Nephron (organoid): ENCODE data around the gene CHCHD4.
"Not testable (repeated sequence)": the region's sequence is repeated elsewhere in the genome, so short reads cannot be mapped to it uniquely, and the experiment has no call there.

Source experiments
- H3K27ac Mint-ChIP-seq, 3 experiments: 2 replicates each; pipeline ENCODE4 v1.8.0; 2020; ENCODE audit warnings: mixed read lengths in 3 of 3, mild to moderate bottlenecking in 2 of 3, moderate library complexity in 1 of 3
- H3K27me3 Mint-ChIP-seq: 2 replicates; pipeline ENCODE4 v1.8.0; 2021; ENCODE audit warnings: low read depth, mild to moderate bottlenecking, moderate library complexity, mixed read lengths
- H3K36me3 Mint-ChIP-seq: 2 replicates; pipeline ENCODE4 v1.8.0; 2020; ENCODE audit warnings: low read depth, mixed read lengths
- H3K4me1 Mint-ChIP-seq: 2 replicates; pipeline ENCODE4 v1.8.0; 2020; ENCODE audit warnings: mixed read lengths
- H3K4me3 Mint-ChIP-seq, 3 experiments: 2 replicates each; pipeline ENCODE4 v1.8.0; 2020; ENCODE audit warnings: mild to moderate bottlenecking in 3 of 3, mixed read lengths in 3 of 3, moderate library complexity in 2 of 3
- H3K9me3 Mint-ChIP-seq: 2 replicates; pipeline ENCODE4 v1.8.0; 2020; ENCODE audit warnings: mixed read lengths
- CTCF ChIP-seq, 3 experiments: fragments of 200-600 bp; sonication (generic); IDR thresholded peaks; one replicate each; pipeline ENCODE4 v1.5.0; 2021; ENCODE audit warnings: antibody characterized with exemption in 3 of 3; ENCODE audit not compliant: unreplicated experiment in 3 of 3

CHCHD4 gene

DNA sequence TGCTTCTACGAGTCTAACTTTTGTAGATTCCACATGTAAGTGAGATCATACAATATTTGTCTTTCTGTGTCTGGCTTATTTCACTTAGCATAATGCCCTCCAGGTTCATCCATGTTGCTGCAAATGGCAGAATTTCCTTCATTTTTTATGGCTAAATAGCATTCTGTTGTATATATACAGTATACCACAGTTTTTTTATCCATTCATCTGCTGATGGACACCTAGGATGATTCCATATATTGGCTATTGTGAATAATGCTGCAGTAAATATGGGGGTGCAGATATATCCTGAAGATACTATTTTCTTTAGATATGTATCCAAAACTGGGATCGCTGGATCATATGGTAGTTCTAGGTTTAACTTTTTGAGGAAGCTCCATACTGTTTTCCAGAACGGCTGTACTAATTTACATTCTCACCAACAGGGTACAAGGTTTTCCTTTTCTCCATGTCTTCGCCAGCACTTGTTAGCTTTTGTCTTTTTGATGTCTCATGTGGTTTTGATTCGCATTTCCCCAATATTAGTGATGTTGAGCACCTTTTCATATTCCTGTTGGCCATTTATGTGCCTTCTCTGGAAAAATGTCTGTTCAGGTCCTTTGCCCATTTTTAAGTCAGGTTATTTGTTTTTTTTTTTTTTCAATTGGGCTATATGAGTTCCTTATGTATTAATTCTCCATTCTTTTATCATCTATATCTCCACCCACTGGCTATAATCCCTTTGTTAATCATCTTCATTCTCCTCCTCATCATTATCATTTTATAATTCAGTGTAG, 26.9 kb downstream of the CHCHD4 start:
- H3K9me3 Mint-ChIP-seq, result peaks cover 11% of the 10 kb centered on the region
- H3K27ac Mint-ChIP-seq, result no peak overlapping the region
- H3K27me3 Mint-ChIP-seq, result peaks cover 26% of the 10 kb centered on the region
- no peaks in the 10 kb centered on the region for H3K36me3 Mint-ChIP-seq
- TF ChIP-seq CTCF (IDR thresholded peaks at IDR 0.05; ENCODE audit: unreplicated experiment in 3 of 3), result no peak
- H3K4me3 Mint-ChIP-seq, result no peak overlapping the region
- no peaks in the 10 kb centered on the region for H3K4me1 Mint-ChIP-seq

DNA sequence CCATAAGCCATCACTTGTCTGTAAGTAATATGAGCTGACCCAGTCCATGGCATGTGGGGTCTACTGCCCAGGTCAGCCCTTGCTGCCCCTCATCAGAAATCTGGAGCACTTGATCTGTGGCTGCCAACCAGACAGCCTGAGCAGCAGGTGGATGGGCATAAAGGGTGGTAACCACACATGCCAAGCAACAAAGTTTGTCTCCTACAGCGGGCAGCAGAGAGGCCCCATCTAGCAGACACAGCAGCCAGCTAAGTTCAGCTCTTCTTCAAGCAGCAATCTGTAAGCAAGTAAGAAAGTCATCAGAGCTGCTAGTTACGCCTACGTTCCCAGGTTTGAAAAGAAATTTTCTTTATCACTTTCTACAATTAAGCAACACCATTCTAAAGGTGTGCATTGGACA, 27.9 kb downstream of the CHCHD4 start:
- Mint-ChIP-seq H3K36me3 (no peaks in the 10 kb centered on the region), H3K4me1 (no peaks in the 10 kb centered on the region), H3K27ac (no peak overlapping the region), H3K4me3 (no peak overlapping the region), H3K9me3 (peaks cover 11% of the 10 kb centered on the region), H3K27me3 (peaks cover 25% of the 10 kb centered on the region)
- no peak for TF ChIP-seq CTCF (IDR thresholded peaks at IDR 0.05; ENCODE audit: unreplicated experiment in 3 of 3)

DNA sequence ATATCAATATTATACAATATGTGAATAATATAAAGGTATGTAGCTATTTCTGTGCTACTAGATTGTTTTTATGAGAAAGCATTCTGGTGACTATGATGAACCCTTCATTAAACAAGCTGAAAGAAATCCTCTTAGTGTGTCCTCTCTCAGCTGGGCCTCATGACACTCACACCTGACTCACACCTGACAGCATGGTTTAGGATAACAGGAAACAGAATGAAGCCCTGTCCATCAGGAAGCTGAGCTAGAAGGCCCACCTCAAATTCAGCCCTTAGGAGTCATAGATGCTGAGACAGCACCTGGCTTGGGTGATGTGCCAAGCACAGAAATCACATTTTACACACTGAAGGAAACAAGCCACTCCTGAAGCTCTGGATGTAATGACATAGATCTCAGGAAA, 30.8 kb downstream of the CHCHD4 start:
- no peaks in the 10 kb centered on the region for H3K4me1 Mint-ChIP-seq
- H3K4me3 Mint-ChIP-seq, result no peak overlapping the region
- TF ChIP-seq CTCF (IDR thresholded peaks at IDR 0.05; ENCODE audit: unreplicated experiment in 3 of 3), result no peak
- no peak overlapping the region for H3K27ac Mint-ChIP-seq
- H3K36me3 Mint-ChIP-seq, result no peaks in the 10 kb centered on the region
- H3K9me3 Mint-ChIP-seq, result peaks cover 9% of the 10 kb centered on the region
- H3K27me3 Mint-ChIP-seq, result peaks cover 30% of the 10 kb centered on the region

- H3K4me3 Mint-ChIP-seq, result no peak overlapping the region
- peaks cover 11% of the 10 kb centered on the region for H3K9me3 Mint-ChIP-seq
- no peak for TF ChIP-seq CTCF (IDR thresholded peaks at IDR 0.05; ENCODE audit: unreplicated experiment in 3 of 3)
- no peaks in the 10 kb centered on the region for H3K36me3 Mint-ChIP-seq
- peak overlapping the region in 1 of 3 experiments; percentile 91 for H3K27ac Mint-ChIP-seq
- peaks cover 28% of the 10 kb centered on the region for H3K27me3 Mint-ChIP-seq
- H3K4me1 Mint-ChIP-seq, result no peaks in the 10 kb centered on the region
Measured at GRCh38 chr3:14092464-14092863, 32.2 kb downstream of the CHCHD4 start.

GRCh38 chr3:14091959-14092358, 32.7 kb downstream of the CHCHD4 start:
- peaks cover 14% of the 10 kb centered on the region for H3K9me3 Mint-ChIP-seq
- H3K4me3 Mint-ChIP-seq, H3K4me1 Mint-ChIP-seq, H3K36me3 Mint-ChIP-seq: not testable (repeated sequence)
- H3K27ac Mint-ChIP-seq, result peak overlapping the region in 2 of 3 experiments; percentile 58 to 91
- H3K27me3 Mint-ChIP-seq, result peaks cover 24% of the 10 kb centered on the region

- H3K9me3 Mint-ChIP-seq, result peaks cover 17% of the 10 kb centered on the region
- H3K4me3 Mint-ChIP-seq, H3K27me3 Mint-ChIP-seq, H3K4me1 Mint-ChIP-seq, H3K36me3 Mint-ChIP-seq, H3K27ac Mint-ChIP-seq: not testable (repeated sequence)
Measured at GRCh38 chr3:14087461-14087860, 37.2 kb downstream of the CHCHD4 start.

- H3K27me3 Mint-ChIP-seq, result peaks cover 4% of the 10 kb centered on the region
- no peak overlapping the region for H3K4me3 Mint-ChIP-seq
- no peaks in the 10 kb centered on the region for H3K4me1 Mint-ChIP-seq
- no peaks in the 10 kb centered on the region for H3K36me3 Mint-ChIP-seq
- H3K9me3 Mint-ChIP-seq, result peaks cover 19% of the 10 kb centered on the region
- no peak for TF ChIP-seq CTCF (IDR thresholded peaks at IDR 0.05; ENCODE audit: unreplicated experiment in 3 of 3)
- H3K27ac Mint-ChIP-seq, result no peak overlapping the region
Measured at GRCh38 chr3:14082108-14082657, 42.5 kb downstream of the CHCHD4 start.
